Left renal pelvis (tissue), 4 donors: ENCODE data around the gene CDH2. TPM values are rescaled to one million over a fixed set of nuclear protein-coding genes. Genes with fewer than 3 reads are reported as not detected.

Experiments used
- DNase-seq, 4 donors: peaks; one replicate each; pipeline ENCODE4 v3.0.0-alpha.2; 2013; ENCODE audit warnings: low read depth in 4 of 4, low spot score in 3 of 4
- polyA plus RNA-seq, 4 donors: library from polyadenylated mRNA; unstranded; fragments of 120-200 nt; gene quantifications; one replicate each; pipeline ENCODE4 v1.2.1, GENCODE V29; 2013; ENCODE audit not compliant: insufficient read length in 4 of 4

The CDH2 gene
- polyA plus RNA-seq, 4 donors, result 71.2 to 104 (median 86.2) TPM

GRCh38 chr18:28174181-28174905, 2.6 kb downstream of the CDH2 start:
- no peak for DNase-seq

GRCh38 chr18:28171837-28172236, 5.1 kb downstream of the CDH2 start:
- no peak for DNase-seq

- no peak for DNase-seq
Observed at GRCh38 chr18:28168725-28169124, 8.2 kb downstream of the CDH2 start.

- no peak for DNase-seq
Observed at GRCh38 chr18:28167835-28168349, 9.0 kb downstream of the CDH2 start.

GRCh38 chr18:28164771-28165483, 12.0 kb downstream of the CDH2 start:
- no peak for DNase-seq

- DNase-seq, result no peak
Observed at GRCh38 chr18:28163201-28163775, 13.6 kb downstream of the CDH2 start.

- no peak for DNase-seq
Observed at GRCh38 chr18:28161608-28162599, 15.0 kb downstream of the CDH2 start.

GRCh38 chr18:28159055-28159454, 17.9 kb downstream of the CDH2 start:
- DNase-seq, result no peak

GRCh38 chr18:28158083-28158581, 18.8 kb downstream of the CDH2 start:
- no peak for DNase-seq

GRCh38 chr18:28153485-28154065, 23.4 kb downstream of the CDH2 start:
- DNase-seq, result no peak

GRCh38 chr18:28152754-28153153, 24.2 kb downstream of the CDH2 start:
- no peak for DNase-seq

- no peak for DNase-seq
Observed at GRCh38 chr18:28152354-28152753, 24.6 kb downstream of the CDH2 start.

GRCh38 chr18:28151434-28151833, 25.5 kb downstream of the CDH2 start:
- no peak for DNase-seq

- DNase-seq, result no peak
Observed at GRCh38 chr18:28150925-28151324, 26.0 kb downstream of the CDH2 start.

- no peak for DNase-seq
Observed at GRCh38 chr18:28149810-28150420, 27.0 kb downstream of the CDH2 start.

GRCh38 chr18:28147674-28148171, 29.2 kb downstream of the CDH2 start:
- no peak for DNase-seq

GRCh38 chr18:28143725-28144124, 33.2 kb downstream of the CDH2 start:
- DNase-seq, result no peak

GRCh38 chr18:28138816-28139215, 38.1 kb downstream of the CDH2 start:
- no peak for DNase-seq

GRCh38 chr18:28136071-28136470, 40.9 kb downstream of the CDH2 start:
- DNase-seq, result no peak
